ENCODE measurements around the gene LMBR1. TPM values are rescaled to one million over a fixed set of nuclear protein-coding genes. Genes with fewer than 3 reads are reported as not detected.

Gene LMBR1
- total and polyA plus RNA-seq, 2 of the 13 experiments (the other 11 are each of a cell fraction or from before 2014, with no cell fraction given) = 20.9 to 39.6 TPM

- TF ChIP-seq GMEB2 (CRISPR knock-in tag; IDR thresholded peaks at IDR 0.05; ENCODE audit: low read depth) = no peak
- no peak for TF ChIP-seq NFKBIZ (CRISPR knock-in tag; IDR thresholded peaks at IDR 0.05)
- no peak for TF ChIP-seq ZNF597 (CRISPR knock-in tag; IDR thresholded peaks at IDR 0.05)
- no peak for TF ChIP-seq NFE2L1 (CRISPR knock-in tag; IDR thresholded peaks at IDR 0.05; ENCODE audit: borderline replicate concordance)
- no peak for TF ChIP-seq ZNF530 (CRISPR knock-in tag; IDR thresholded peaks at IDR 0.05; ENCODE audit: low read depth)
- no peak for TF ChIP-seq ZBTB8A (CRISPR knock-in tag; IDR thresholded peaks at IDR 0.05; ENCODE audit: borderline replicate concordance, low read depth)
- no peak for TF ChIP-seq ZNF253 (CRISPR knock-in tag; IDR thresholded peaks at IDR 0.05; ENCODE audit: borderline replicate concordance)
- no peak for TF ChIP-seq ZNF780A (CRISPR knock-in tag; IDR thresholded peaks at IDR 0.05)
- TF ChIP-seq FOXO1 (CRISPR knock-in tag; IDR thresholded peaks at IDR 0.05) = no peak
- TF ChIP-seq TEAD3 (CRISPR knock-in tag; optimal IDR thresholded peaks at IDR 0.05; ENCODE audit: borderline replicate concordance) = peak; percentile 40
- no peak for TF ChIP-seq ZNF205 (CRISPR knock-in tag; IDR thresholded peaks at IDR 0.05)
- no peak for TF ChIP-seq CEBPG (CRISPR knock-in tag; IDR thresholded peaks at IDR 0.05)
- TF ChIP-seq ZNF619 (CRISPR knock-in tag; IDR thresholded peaks at IDR 0.05) = no peak
- no peak for TF ChIP-seq ZMAT3 (CRISPR knock-in tag; conservative IDR thresholded peaks at IDR 0.05)
- no peak for TF ChIP-seq ZNF557 (CRISPR knock-in tag; IDR thresholded peaks at IDR 0.05)
- TF ChIP-seq ZNF616 (CRISPR knock-in tag; IDR thresholded peaks at IDR 0.05; ENCODE audit: low read depth) = no peak
- TF ChIP-seq FOSL1 (CRISPR knock-in tag; IDR thresholded peaks at IDR 0.05; ENCODE audit: borderline replicate concordance) = no peak
- no peak for TF ChIP-seq NFIB (CRISPR knock-in tag; IDR thresholded peaks at IDR 0.05; ENCODE audit: borderline replicate concordance)
- TF ChIP-seq ZNF337 (CRISPR knock-in tag; IDR thresholded peaks at IDR 0.05; ENCODE audit: borderline replicate concordance, low read depth) = no peak
- TF ChIP-seq TFDP2 (CRISPR knock-in tag; IDR thresholded peaks at IDR 0.05) = no peak
- peak; percentile 78 for TF ChIP-seq SMC3 (IDR thresholded peaks at IDR 0.05; ENCODE audit: low read length)
- TF ChIP-seq SOX6 (IDR thresholded peaks at IDR 0.05) = no peak
- no peak for TF ChIP-seq SOX6 (CRISPR knock-in tag; IDR thresholded peaks at IDR 0.05)
Observed at GRCh38 chr7:156764016-156764669, 128.8 kb downstream of the LMBR1 start (continued).

All from HepG2 (cell line).